Measurements from ENCODE around the gene ATG16L1. TPM values are rescaled to one million over a fixed set of nuclear protein-coding genes. Genes with fewer than 3 reads are reported as not detected.

ATG16L1 gene
- total RNA-seq, 2 experiments from 2014 or later, result 60.8 to 67.6 TPM

GRCh38 chr2:233252227-233252626, 754 bp downstream of the ATG16L1 start:
- DNase-seq (no peak), ATAC-seq (ENCODE audit: low read depth) (no peak)
- Mint-ChIP-seq H3K4me1 (peaks cover 53% of the 10 kb centered on the region), H3K36me3 (peaks cover 23% of the 10 kb centered on the region), H3K9me3 (no peaks in the 10 kb centered on the region), H3K4me3 (peak overlapping the region; percentile 87), H3K27me3 (no peaks in the 10 kb centered on the region), H3K27ac (peak overlapping the region; percentile 79)
- POLR2A ChIA-PET, result interaction anchor here (1.5 to 4.3 kb wide), 3 partner anchors 16 to 192 kb away, joined by 5 to 36 read pairs (median 35); partner anchors contain the start of gene INPP5D

GRCh38 chr2:233255151-233255550, 3.7 kb downstream of the ATG16L1 start:
- H3K4me1 Mint-ChIP-seq, result peaks cover 56% of the 10 kb centered on the region
- H3K27ac Mint-ChIP-seq, result no peak overlapping the region
- DNase-seq (no peak), ATAC-seq (ENCODE audit: low read depth) (no peak)
- POLR2A ChIA-PET, result interaction anchor here (1.2 to 1.5 kb wide), 2 partner anchors 66 to 195 kb away, joined by 4 read pairs; partner anchors contain the start of gene INPP5D
- no peaks in the 10 kb centered on the region for H3K27me3 Mint-ChIP-seq
- peaks cover 46% of the 10 kb centered on the region for H3K36me3 Mint-ChIP-seq
- H3K4me3 Mint-ChIP-seq, result no peak overlapping the region
- H3K9me3 Mint-ChIP-seq, result no peaks in the 10 kb centered on the region

- Mint-ChIP-seq H3K4me3 (no peak overlapping the region), H3K27ac (no peak overlapping the region), H3K27me3 (no peaks in the 10 kb centered on the region), H3K9me3 (no peaks in the 10 kb centered on the region), H3K36me3 (peaks cover 45% of the 10 kb centered on the region), H3K4me1 (peaks cover 50% of the 10 kb centered on the region)
- POLR2A ChIA-PET, result interaction anchor here (0.5 to 1.4 kb wide), 2 partner anchors 9 to 12 kb away, joined by 3 to 4 read pairs; no protein-coding TSS in a partner anchor
- no peak for ATAC-seq (ENCODE audit: low read depth)
- DNase-seq, result no peak
Measured at GRCh38 chr2:233256048-233256447, 4.6 kb downstream of the ATG16L1 start.

GRCh38 chr2:233258211-233258610, 6.7 kb downstream of the ATG16L1 start:
- Mint-ChIP-seq H3K9me3 (no peaks in the 10 kb centered on the region), H3K27me3 (no peaks in the 10 kb centered on the region), H3K36me3 (peaks cover 56% of the 10 kb centered on the region), H3K27ac (peak overlapping the region; percentile 34), H3K4me3 (no peak overlapping the region), H3K4me1 (peaks cover 58% of the 10 kb centered on the region)
- no peak for ATAC-seq (ENCODE audit: low read depth)
- POLR2A ChIA-PET, result no interaction called here
- DNase-seq, result no peak

- Mint-ChIP-seq H3K27ac (peak overlapping the region; percentile 27), H3K4me1 (peaks cover 49% of the 10 kb centered on the region), H3K36me3 (peaks cover 54% of the 10 kb centered on the region), H3K4me3 (no peak overlapping the region), H3K9me3 (no peaks in the 10 kb centered on the region), H3K27me3 (no peaks in the 10 kb centered on the region)
- DNase-seq, result no peak
- POLR2A ChIA-PET, result no interaction called here
- no peak for ATAC-seq (ENCODE audit: low read depth)
Measured at GRCh38 chr2:233259730-233260129, 8.3 kb downstream of the ATG16L1 start.

- no peak overlapping the region for H3K4me3 Mint-ChIP-seq
Measured at GRCh38 chr2:233260661-233261060, 9.2 kb downstream of the ATG16L1 start.

GRCh38 chr2:233261819-233262555, 10.5 kb downstream of the ATG16L1 start:
- no peaks in the 10 kb centered on the region for H3K27me3 Mint-ChIP-seq
- peaks cover 52% of the 10 kb centered on the region for H3K4me1 Mint-ChIP-seq
- ATAC-seq (ENCODE audit: low read depth), result peak; percentile 31
- no peaks in the 10 kb centered on the region for H3K9me3 Mint-ChIP-seq
- peak overlapping the region; percentile 24 for H3K4me3 Mint-ChIP-seq
- peaks cover 59% of the 10 kb centered on the region for H3K36me3 Mint-ChIP-seq
- DNase-seq, result no peak
- peak overlapping the region; percentile 67 for H3K27ac Mint-ChIP-seq
- POLR2A ChIA-PET, result no interaction called here

More at GRCh38 chr2:233260661-233261060, 9.2 kb downstream of the ATG16L1 start:
- H3K27me3 Mint-ChIP-seq, result no peaks in the 10 kb centered on the region
- ATAC-seq (ENCODE audit: low read depth) (no peak), DNase-seq (no peak)
- no peaks in the 10 kb centered on the region for H3K9me3 Mint-ChIP-seq
- H3K36me3 Mint-ChIP-seq, result peaks cover 53% of the 10 kb centered on the region
- peaks cover 43% of the 10 kb centered on the region for H3K4me1 Mint-ChIP-seq
- H3K27ac Mint-ChIP-seq, result no peak overlapping the region
- POLR2A ChIA-PET, result no interaction called here

GRCh38 chr2:233262562-233262961, 11.1 kb downstream of the ATG16L1 start:
- Mint-ChIP-seq H3K27ac (peak overlapping the region; percentile 67), H3K27me3 (no peaks in the 10 kb centered on the region), H3K4me3 (peak overlapping the region; percentile 24), H3K4me1 (peaks cover 57% of the 10 kb centered on the region), H3K9me3 (no peaks in the 10 kb centered on the region), H3K36me3 (peaks cover 54% of the 10 kb centered on the region)
- no peak for ATAC-seq (ENCODE audit: low read depth)
- POLR2A ChIA-PET, result no interaction called here
- no peak for DNase-seq

- no peaks in the 10 kb centered on the region for H3K27me3 Mint-ChIP-seq
- ATAC-seq (ENCODE audit: low read depth) (no peak), DNase-seq (no peak)
- peaks cover 60% of the 10 kb centered on the region for H3K4me1 Mint-ChIP-seq
- no peak overlapping the region for H3K4me3 Mint-ChIP-seq
- peaks cover 51% of the 10 kb centered on the region for H3K36me3 Mint-ChIP-seq
- H3K9me3 Mint-ChIP-seq, result no peaks in the 10 kb centered on the region
- POLR2A ChIA-PET, result no interaction called here
- H3K27ac Mint-ChIP-seq, result peak overlapping the region; percentile 67
Measured at GRCh38 chr2:233263045-233263570, 11.6 kb downstream of the ATG16L1 start.

- DNase-seq (no peak), ATAC-seq (ENCODE audit: low read depth) (no peak)
- no peak overlapping the region for H3K4me3 Mint-ChIP-seq
- peaks cover 46% of the 10 kb centered on the region for H3K36me3 Mint-ChIP-seq
- no peaks in the 10 kb centered on the region for H3K27me3 Mint-ChIP-seq
- POLR2A ChIA-PET, result interaction anchor here (0.5 to 0.8 kb wide), 2 partner anchors 8 to 32 kb away, joined by 3 read pairs; no protein-coding TSS in a partner anchor
- peak overlapping the region; percentile 18 for H3K27ac Mint-ChIP-seq
- H3K4me1 Mint-ChIP-seq, result peaks cover 61% of the 10 kb centered on the region
- H3K9me3 Mint-ChIP-seq, result no peaks in the 10 kb centered on the region
Measured at GRCh38 chr2:233264667-233265066, 13.2 kb downstream of the ATG16L1 start.

GRCh38 chr2:233265899-233266431, 14.5 kb downstream of the ATG16L1 start:
- Mint-ChIP-seq H3K27ac (peak overlapping the region; percentile 95), H3K4me1 (peaks cover 65% of the 10 kb centered on the region), H3K27me3 (no peaks in the 10 kb centered on the region), H3K36me3 (peaks cover 46% of the 10 kb centered on the region), H3K9me3 (no peaks in the 10 kb centered on the region), H3K4me3 (no peak overlapping the region)
- ATAC-seq (ENCODE audit: low read depth) (no peak), DNase-seq (no peak)
- POLR2A ChIA-PET, result interaction anchor here (0.8 kb wide), 1 partner anchor 9 kb away, joined by 3 read pairs; no protein-coding TSS in a partner anchor

- H3K27me3 Mint-ChIP-seq, result no peaks in the 10 kb centered on the region
- no peak overlapping the region for H3K4me3 Mint-ChIP-seq
- DNase-seq, result no peak
- no peaks in the 10 kb centered on the region for H3K9me3 Mint-ChIP-seq
- no peak for ATAC-seq (ENCODE audit: low read depth)
- peaks cover 64% of the 10 kb centered on the region for H3K4me1 Mint-ChIP-seq
- peak overlapping the region; percentile 95 for H3K27ac Mint-ChIP-seq
- H3K36me3 Mint-ChIP-seq, result peaks cover 48% of the 10 kb centered on the region
- POLR2A ChIA-PET, result interaction anchor here (0.8 kb wide), 1 partner anchor 9 kb away, joined by 3 read pairs; no protein-coding TSS in a partner anchor
Measured at GRCh38 chr2:233266481-233266880, 15.0 kb downstream of the ATG16L1 start.

GRCh38 chr2:233267516-233268245, 16.2 kb downstream of the ATG16L1 start:
- peaks cover 63% of the 10 kb centered on the region for H3K4me1 Mint-ChIP-seq
- DNase-seq (peak; percentile 79), ATAC-seq (ENCODE audit: low read depth) (peak; percentile 96)
- no peaks in the 10 kb centered on the region for H3K27me3 Mint-ChIP-seq
- H3K4me3 Mint-ChIP-seq, result peak overlapping the region; percentile 74
- H3K36me3 Mint-ChIP-seq, result peaks cover 47% of the 10 kb centered on the region
- H3K9me3 Mint-ChIP-seq, result no peaks in the 10 kb centered on the region
- POLR2A ChIA-PET, result interaction anchor here (0.6 to 2.3 kb wide), 17 partner anchors 11 to 688 kb away, joined by 3 to 36 read pairs (median 5); partner anchors contain the start of genes ATG16L1, DGKD, HJURP and INPP5D
- H3K27ac Mint-ChIP-seq, result peak overlapping the region; percentile 95
